ENCODE measurements around the gene DAPP1. TPM values are rescaled to one million over a fixed set of nuclear protein-coding genes. Genes with fewer than 3 reads are reported as not detected.

DAPP1 gene
- total and polyA plus RNA-seq, 10 of the 15 experiments (the other 5 are each of a cell fraction or from before 2014, with no cell fraction given): 46.5 to 147 (median 74.2) TPM

GRCh38 chr4:99847362-99847976 is 30.8 kb downstream of the DAPP1 start (continued):
- TF ChIP-seq ZNF592 (IDR thresholded peaks at IDR 0.05): peak; percentile 77
- no peak for TF ChIP-seq NR2C2 (IDR thresholded peaks at IDR 0.05; ENCODE audit: borderline replicate concordance, control insufficient read depth, insufficient read length, low read depth)

- ATAC-seq (peak; percentile 56), FAIRE-seq (peak; percentile 66), DNase-seq (ENCODE audit: low read depth, low spot score) (peak; percentile 68)
- no TSS peak for BruUV-seq (replicated peaks)
- intact Hi-C loops (cut with micrococcal nuclease; ENCODE audit: unreplicated experiment): loop anchor here (1.0 kb wide), 1 partner anchor 285 kb away; no protein-coding TSS in a partner anchor
- Histone ChIP-seq H3K27me3 (replicated peaks in 1 of 2; ENCODE audit: control insufficient read depth in 2 of 2, insufficient read depth in 2 of 2, low read length in 1 of 2) (no peaks in the 10 kb centered on the region), H3K79me2 (ENCODE audit: control insufficient read depth, insufficient read depth, low read length) (peaks cover 6% of the 10 kb centered on the region), H3K27ac (ENCODE audit: control insufficient read depth, insufficient read depth) (peak overlapping the region; percentile 94), H3K4me1 (ENCODE audit: control insufficient read depth, insufficient read depth, low read length) (peaks cover 69% of the 10 kb centered on the region), H3K9ac (ENCODE audit: control insufficient read depth, insufficient read depth, low read length) (no peak overlapping the region), H3K36me3 (ENCODE audit: control insufficient read depth in 2 of 2, insufficient read depth in 2 of 2, low read length in 1 of 2) (peaks cover 1 to 15% of the 10 kb centered on the region in 2 experiments; a peak in 2 of 4 replicates), H2AFZ (ENCODE audit: control insufficient read depth, low read depth, low read length) (no peak overlapping the region), H3K9me3 (replicated peaks; ENCODE audit: control insufficient read depth, insufficient read depth, low read length) (no peaks in the 10 kb centered on the region), H3K4me2 (ENCODE audit: control insufficient read depth, insufficient read depth) (peak overlapping the region; percentile 81), H3K4me3 (peak overlapping the region; percentile 48; the same call in 1 of the 2 replicates), H4K20me1 (ENCODE audit: control insufficient read depth, insufficient read depth) (no peaks in the 10 kb centered on the region)
- ChIA-PET CTCF (interaction anchor here (2.1 to 3.1 kb wide), 2 partner anchors 31 to 37 kb away, joined by 19 to 22 read pairs; partner anchors contain the start of gene DAPP1), POLR2A (interaction anchor here (0.7 to 3.3 kb wide), 4 partner anchors 18 to 287 kb away, joined by 3 to 29 read pairs (median 10); partner anchors contain the start of gene DAPP1), SMC1A (ENCODE audit: uncharacterized antibody, unreplicated experiment) (interaction anchor here (3.4 to 5.6 kb wide), 3 partner anchors 20 to 31 kb away, joined by 41 to 68 read pairs (median 43); partner anchors contain the start of gene DAPP1), RAD21 (ENCODE audit: unreplicated experiment) (interaction anchor here (1.8 to 4.0 kb wide), 4 partner anchors 28 to 39 kb away, joined by 9 to 45 read pairs (median 28); partner anchors contain the start of gene DAPP1)
- in situ Hi-C loops (cut with MboI): loop anchor here (25.0 kb wide), 1 partner anchor 1164 kb away; no protein-coding TSS in a partner anchor
- 1% methylated on average over 4 of the region's 4 CpGs for WGBS (ENCODE audit: insufficient coverage, insufficient replicate concordance, low lambda C conversion rate, missing lambda C conversion rate)
- TF ChIP-seq ZBED1 (IDR thresholded peaks at IDR 0.05; ENCODE audit: borderline replicate concordance) (0 out of 2 replicates have a peak, but pooled peaks have one; percentile 53), ZNF592 (IDR thresholded peaks at IDR 0.05) (no peak), NFXL1 (IDR thresholded peaks at IDR 0.05; ENCODE audit: borderline replicate concordance) (no peak), FOXK2 (IDR thresholded peaks at IDR 0.05) (no peak), ZSCAN29 (IDR thresholded peaks at IDR 0.05) (no peak), RAD51 (IDR thresholded peaks at IDR 0.05) (no peak), PKNOX1 (IDR thresholded peaks at IDR 0.05) (peak; percentile 84)
Observed at GRCh38 chr4:99848591-99849001, 32.0 kb downstream of the DAPP1 start.
